ENCODE measurements around the gene MCM10. TPM values are rescaled to one million over a fixed set of nuclear protein-coding genes. Genes with fewer than 3 reads are reported as not detected.

Gene MCM10
- total and polyA plus RNA-seq, 2 of the 4 experiments (the other 2 are of a cell fraction), result 5.4 to 11.8 TPM

GRCh38 chr10:13206546-13207443, 45.4 kb downstream of the MCM10 start:
- Histone ChIP-seq H3K14ac (replicated peaks; ENCODE audit: low read depth, low read length) (no peak overlapping the region), H3K9me3 (ENCODE audit: control insufficient read depth, insufficient read depth, low read length) (no peaks in the 10 kb centered on the region), H3K4me2 (ENCODE audit: low read depth, low read length) (no peak overlapping the region), H2AK9ac (replicated peaks; ENCODE audit: low read depth, low read length, poor library complexity) (no peak overlapping the region), H3K27me3 (ENCODE audit: control insufficient read depth, insufficient read depth, low read length) (no peaks in the 10 kb centered on the region), H3K36me3 (ENCODE audit: control insufficient read depth, insufficient read depth, low read length) (peaks cover 2% of the 10 kb centered on the region; the same call in 1 of the 2 replicates), H4K5ac (ENCODE audit: low read depth, low read length) (no peak overlapping the region), H3K9me1 (ENCODE audit: insufficient read depth, low read length) (no peaks in the 10 kb centered on the region), H2AK5ac (ENCODE audit: low read depth, low read length) (no peak overlapping the region), H3K4ac (ENCODE audit: low read depth, low read length) (no peak overlapping the region), H2BK20ac (ENCODE audit: low read depth, low read length) (no peak overlapping the region), H3K4me1 (ENCODE audit: control insufficient read depth, insufficient read depth, low read length) (no peaks in the 10 kb centered on the region), H3K23ac (ENCODE audit: low read depth, low read length) (no peak overlapping the region), H3K18ac (ENCODE audit: low read depth, low read length) (no peak overlapping the region), H2BK120ac (ENCODE audit: low read depth, low read length) (no peak overlapping the region), H3K27ac (ENCODE audit: insufficient read depth, low read length) (no peak overlapping the region), H2BK5ac (ENCODE audit: low read depth, low read length, poor library complexity, severe bottlenecking) (no peak overlapping the region), H2AFZ (replicated peaks; ENCODE audit: low read length, poor library complexity) (no peak overlapping the region), H3K79me1 (ENCODE audit: low read depth in 1 of 2, low read length in 2 of 2) (no peaks in the 10 kb centered on the region), H3K4me3 (ENCODE audit: insufficient read depth, low read depth, low read length) (no peak overlapping the region), H3K56ac (ENCODE audit: extremely low read depth, insufficient read depth, low read length) (no peak overlapping the region), H4K8ac (ENCODE audit: low read depth in 2 of 2, low read length in 2 of 2) (no peak overlapping the region), H2BK15ac (ENCODE audit: low read depth, low read length) (no peak overlapping the region), H3K9ac (ENCODE audit: low read depth, low read length) (no peak overlapping the region), H4K91ac (ENCODE audit: insufficient read depth, low read depth, low read length) (no peak overlapping the region), H4K20me1 (ENCODE audit: insufficient read depth, low read length) (no peaks in the 10 kb centered on the region)
- TF ChIP-seq MXI1 (IDR thresholded peaks at IDR 0.05; ENCODE audit: borderline replicate concordance, low read depth, low read length), result no peak
- peak; percentile 39 for TF ChIP-seq RAD21 (IDR thresholded peaks at IDR 0.05; ENCODE audit: low read length)
- TF ChIP-seq SMC3 (IDR thresholded peaks at IDR 0.05; ENCODE audit: low read depth, low read length), result peak; percentile 42; the same call in 1 of the 2 replicates
- TF ChIP-seq RFX5 (IDR thresholded peaks at IDR 0.05; ENCODE audit: low read depth, low read length), result no peak
- no peak for TF ChIP-seq POLR2A (IDR thresholded peaks at IDR 0.05; ENCODE audit: low read depth, low read length)
- TF ChIP-seq CEBPB (IDR thresholded peaks at IDR 0.05; ENCODE audit: low read depth, low read length), result no peak
- no peak for TF ChIP-seq NFE2L2 (IDR thresholded peaks at IDR 0.05; ENCODE audit: low read depth, low read length)
- peak; percentile 63 for TF ChIP-seq CTCF (conservative IDR thresholded peaks at IDR 0.05; ENCODE audit: low read depth, low read length)
- no peak for TF ChIP-seq RCOR1 (IDR thresholded peaks at IDR 0.05; ENCODE audit: insufficient replicate concordance, low read length)
- TF ChIP-seq CHD1 (IDR thresholded peaks at IDR 0.05; ENCODE audit: low read depth, low read length), result no peak
- TF ChIP-seq ELK1 (IDR thresholded peaks at IDR 0.05; ENCODE audit: borderline replicate concordance, low read depth, low read length), result no peak
- peak; percentile 65; the same call in 1 of the 2 replicates for ATAC-seq (ENCODE audit: low read depth)
- WGBS, 2 experiments (ENCODE audit: extremely low coverage in 2 of 2, insufficient read length in 1 of 2), result no CpG with 5 or more reads among the region's 5 CpGs
- in situ Hi-C loops (cut with MboI; ENCODE audit: low sequenced_read_pairs), result loop anchor here (10.0 kb wide), 1 partner anchor 98 kb away; the partner anchor contains the start of gene PHYH
- no TSS peak for BruUV-seq (replicated peaks)
- ChIA-PET CTCF (interaction anchor here (0.6 to 1.3 kb wide), 8 partner anchors 9 to 553 kb away, joined by 3 to 8 read pairs (median 4); no protein-coding TSS in a partner anchor), POLR2A (ENCODE audit: unreplicated experiment) (no interaction called here)
- dilution Hi-C loops (cut with HindIII; ENCODE audit: low sequenced_read_pairs, unreplicated experiment), result no loop called here
- DNase-seq, result peak; percentile 61
- intact Hi-C loops (cut with micrococcal nuclease), result loop anchor here (1.0 to 2.0 kb wide), 2 partner anchors 70 to 96 kb away; no protein-coding TSS in a partner anchor

Data from IMR-90 (cell line).